ENCODE data around the gene PAPLN.

Gene PAPLN

DNA sequence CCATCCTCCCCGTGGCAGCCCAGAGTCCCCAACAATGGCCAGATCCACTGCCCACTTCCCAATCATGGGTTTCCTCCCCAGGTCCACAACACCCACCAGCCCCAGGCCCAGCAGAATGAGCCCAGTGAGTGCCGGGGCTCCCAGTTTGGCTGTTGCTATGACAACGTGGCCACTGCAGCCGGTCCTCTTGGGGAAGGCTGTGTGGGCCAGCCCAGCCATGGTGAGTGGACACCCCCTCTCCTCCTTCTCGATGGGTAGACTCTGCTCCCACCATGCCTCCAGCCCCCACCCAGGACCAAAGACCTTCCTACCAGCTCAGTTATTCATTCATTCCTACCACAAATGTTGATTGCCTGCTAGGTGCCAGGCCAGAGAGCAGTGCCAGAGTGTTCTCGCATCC is 23.8 kb downstream of the PAPLN start:
- no peak for DNase-seq (ENCODE audit: low read depth in 2 of 2)

DNA sequence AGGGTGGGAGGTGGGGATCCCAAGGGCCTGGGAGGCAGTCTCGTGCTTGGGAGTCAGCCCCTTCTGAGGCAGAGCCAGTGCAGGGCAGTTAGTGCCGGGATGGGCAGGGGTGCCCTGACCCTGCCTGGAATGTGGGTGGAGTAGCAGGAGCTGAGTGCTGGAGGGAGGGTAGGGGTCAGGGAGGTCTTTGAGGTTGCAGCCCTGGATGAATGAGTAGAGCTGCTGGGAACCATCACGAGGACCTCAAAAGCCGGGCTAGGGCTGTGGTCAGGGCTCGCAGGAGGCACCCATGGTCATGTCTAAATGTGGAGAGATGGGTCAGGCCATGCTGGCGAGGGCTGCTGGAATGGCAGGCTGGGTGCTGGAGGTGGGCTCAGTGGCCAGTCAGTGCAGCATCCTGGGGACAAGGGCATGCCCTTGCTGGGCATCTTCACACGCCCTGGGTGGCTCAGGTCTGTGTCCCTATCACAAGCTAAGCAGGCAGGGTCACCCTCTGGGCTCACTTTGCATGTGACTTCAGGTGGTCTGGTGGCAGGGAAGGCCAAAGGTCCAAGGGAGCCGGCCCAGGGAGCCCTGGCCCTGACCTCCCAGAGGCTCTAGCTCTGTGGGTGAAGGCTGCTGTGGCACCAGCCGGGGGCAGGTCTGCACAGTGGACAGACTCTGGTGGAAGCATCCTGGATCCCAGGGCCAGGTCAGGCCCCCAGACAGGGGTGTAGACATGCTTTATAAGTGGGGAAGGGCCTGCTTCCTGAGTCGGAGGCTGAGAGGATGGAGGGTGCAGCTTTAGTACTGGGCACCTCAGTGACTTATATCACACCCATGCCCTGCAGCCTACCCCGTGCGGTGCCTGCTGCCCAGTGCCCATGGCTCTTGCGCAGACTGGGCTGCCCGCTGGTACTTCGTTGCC is 24.5 kb downstream of the PAPLN start:
- DNase-seq (ENCODE audit: low read depth in 2 of 2), result no peak

DNA sequence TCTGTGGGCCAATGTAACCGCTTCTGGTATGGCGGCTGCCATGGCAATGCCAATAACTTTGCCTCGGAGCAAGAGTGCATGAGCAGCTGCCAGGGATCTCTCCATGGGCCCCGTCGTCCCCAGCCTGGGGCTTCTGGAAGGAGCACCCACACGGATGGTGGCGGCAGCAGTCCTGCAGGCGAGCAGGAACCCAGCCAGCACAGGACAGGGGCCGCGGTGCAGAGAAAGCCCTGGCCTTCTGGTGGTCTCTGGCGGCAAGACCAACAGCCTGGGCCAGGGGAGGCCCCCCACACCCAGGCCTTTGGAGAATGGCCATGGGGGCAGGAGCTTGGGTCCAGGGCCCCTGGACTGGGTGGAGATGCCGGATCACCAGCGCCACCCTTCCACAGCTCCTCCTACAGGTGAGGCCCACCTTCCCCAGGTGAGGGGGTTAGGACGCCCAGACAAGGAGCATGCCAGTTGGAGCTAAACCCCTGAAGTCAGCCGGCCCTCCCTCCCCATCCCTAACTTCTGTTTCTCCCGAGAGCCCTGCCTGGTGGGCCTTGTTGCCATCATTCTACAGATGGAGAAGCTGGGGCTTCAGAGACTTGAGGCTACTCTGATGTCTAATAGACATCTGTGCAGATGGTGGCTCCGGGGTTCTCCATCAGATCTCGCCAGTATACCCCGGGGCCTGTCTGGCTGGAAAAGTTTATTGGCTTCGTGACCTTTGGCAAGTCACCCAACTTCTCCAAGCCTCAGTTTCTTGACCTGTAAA is 25.3 kb downstream of the PAPLN start:
- DNase-seq (ENCODE audit: low read depth in 2 of 2), result no peak

DNA sequence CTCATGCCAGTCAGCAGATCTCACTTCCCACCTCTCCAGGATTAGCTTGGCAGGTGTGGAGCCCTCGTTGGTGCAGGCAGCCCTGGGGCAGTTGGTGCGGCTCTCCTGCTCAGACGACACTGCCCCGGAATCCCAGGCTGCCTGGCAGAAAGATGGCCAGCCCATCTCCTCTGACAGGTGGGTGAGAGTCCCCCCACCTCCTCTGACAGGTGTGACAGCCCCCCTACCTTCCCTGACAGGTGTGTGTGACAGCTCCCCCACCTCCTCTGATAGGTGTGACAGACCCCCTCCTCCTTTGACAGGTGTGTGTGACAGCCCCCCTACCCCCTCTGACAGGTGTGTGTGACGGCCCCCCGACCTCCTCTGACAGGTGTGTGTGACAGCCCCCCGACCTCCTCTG is 26.3 kb downstream of the PAPLN start:
- no peak for DNase-seq (ENCODE audit: low read depth in 2 of 2)

DNA sequence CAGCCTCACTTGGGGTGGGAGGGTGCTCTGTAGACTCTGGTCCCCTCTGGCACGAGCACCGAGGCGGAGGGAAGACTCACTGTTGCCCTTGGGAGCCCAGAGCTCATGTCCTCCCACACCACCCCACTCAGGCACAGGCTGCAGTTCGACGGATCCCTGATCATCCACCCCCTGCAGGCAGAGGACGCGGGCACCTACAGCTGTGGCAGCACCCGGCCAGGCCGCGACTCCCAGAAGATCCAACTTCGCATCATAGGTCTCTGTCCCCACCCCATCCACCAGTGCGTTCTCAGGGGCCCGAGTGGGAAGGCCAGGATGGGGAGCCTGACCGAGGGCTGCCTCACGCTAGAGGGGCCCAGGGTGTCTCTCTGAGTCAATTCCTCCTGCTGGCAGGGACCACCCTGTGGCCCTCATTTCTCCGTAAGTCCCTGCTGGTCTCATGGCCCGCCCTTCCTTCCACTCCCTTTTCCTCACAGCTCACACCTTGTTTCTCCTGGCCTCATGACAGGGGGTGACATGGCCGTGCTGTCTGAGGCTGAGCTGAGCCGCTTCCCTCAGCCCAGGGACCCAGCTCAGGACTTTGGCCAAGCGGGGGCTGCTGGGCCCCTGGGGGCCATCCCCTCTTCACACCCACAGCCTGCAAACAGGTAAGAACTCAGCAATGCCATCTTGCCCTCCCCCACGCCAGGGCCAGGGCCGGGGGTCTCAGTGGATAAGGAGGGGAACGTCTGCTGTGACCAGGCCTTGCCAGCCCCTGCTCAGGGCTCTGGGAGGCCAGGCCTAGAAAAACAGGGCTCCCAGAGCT is 27.0 kb downstream of the PAPLN start:
- no peak for DNase-seq (ENCODE audit: low read depth in 2 of 2)

DNA sequence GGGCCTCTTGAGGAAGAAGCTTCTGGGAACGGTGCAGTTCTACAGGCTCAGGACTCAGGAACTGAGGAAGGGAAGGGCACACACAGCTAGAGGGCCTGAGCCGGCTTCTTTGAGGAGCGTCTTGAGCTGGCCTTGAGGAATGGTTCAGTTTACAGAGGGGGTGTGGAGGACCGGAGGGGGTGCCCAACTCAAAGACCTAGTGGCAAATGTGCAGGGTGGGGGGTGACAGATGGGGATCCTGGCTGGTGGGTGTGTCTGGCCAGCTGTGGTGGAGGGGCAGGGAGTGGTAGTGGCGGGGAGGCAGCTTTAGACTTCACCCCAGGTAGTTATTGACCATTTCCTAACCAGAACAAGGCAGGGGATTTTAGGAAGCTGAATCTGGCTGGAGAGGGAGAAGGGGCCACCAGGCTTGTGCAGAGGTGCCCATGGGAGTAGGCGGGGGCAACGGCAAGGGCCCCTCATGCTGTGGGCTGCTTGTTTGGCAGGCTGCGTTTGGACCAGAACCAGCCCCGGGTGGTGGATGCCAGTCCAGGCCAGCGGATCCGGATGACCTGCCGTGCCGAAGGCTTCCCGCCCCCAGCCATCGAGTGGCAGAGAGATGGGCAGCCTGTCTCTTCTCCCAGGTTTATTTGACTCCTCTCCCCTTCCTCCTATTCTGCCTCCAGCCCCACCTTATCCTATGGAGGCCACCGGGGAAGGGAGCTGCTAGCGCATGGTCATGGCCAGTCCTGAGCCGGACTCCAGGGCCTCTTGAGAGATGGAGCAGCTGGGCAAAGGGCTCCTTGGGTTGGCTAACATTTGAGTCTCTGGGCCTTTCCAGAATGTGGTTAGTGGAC is 27.8 kb downstream of the PAPLN start:
- no peak for DNase-seq (ENCODE audit: low read depth in 2 of 2)

DNA sequence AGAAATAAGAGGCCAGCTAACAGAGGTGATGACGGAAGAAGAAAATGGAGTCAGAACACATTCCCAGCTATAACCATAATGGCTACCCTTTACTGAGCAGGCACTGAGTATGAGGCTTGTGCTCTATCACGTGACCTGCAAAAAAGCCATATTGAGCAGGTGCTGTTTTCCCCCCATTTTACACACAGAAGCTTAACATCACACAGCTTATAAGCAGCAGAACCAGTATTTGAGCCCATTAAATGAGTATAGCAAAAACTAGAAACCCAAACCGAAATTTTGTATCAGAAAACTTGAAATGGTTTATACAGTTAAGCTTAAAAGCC is 28.4 kb downstream of the PAPLN start:
- DNase-seq (ENCODE audit: low read depth in 2 of 2), result no peak

DNA sequence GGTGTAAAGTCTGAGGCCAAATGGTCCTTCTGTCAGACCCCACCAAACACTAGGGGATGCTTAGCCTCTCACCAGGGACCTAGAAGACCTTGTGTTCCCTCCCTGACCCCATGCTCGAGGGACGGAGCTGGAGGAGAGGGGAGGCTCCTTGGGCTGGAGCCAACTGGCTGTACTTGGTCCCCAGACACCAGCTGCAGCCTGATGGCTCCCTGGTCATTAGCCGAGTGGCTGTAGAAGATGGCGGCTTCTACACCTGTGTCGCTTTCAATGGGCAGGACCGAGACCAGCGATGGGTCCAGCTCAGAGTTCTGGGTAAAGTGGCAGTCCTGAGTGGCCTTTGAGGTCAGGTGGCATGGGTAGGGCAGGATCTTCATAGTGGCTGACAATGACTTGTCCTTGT is 29.0 kb downstream of the PAPLN start:
- no peak for DNase-seq (ENCODE audit: low read depth in 2 of 2)

DNA sequence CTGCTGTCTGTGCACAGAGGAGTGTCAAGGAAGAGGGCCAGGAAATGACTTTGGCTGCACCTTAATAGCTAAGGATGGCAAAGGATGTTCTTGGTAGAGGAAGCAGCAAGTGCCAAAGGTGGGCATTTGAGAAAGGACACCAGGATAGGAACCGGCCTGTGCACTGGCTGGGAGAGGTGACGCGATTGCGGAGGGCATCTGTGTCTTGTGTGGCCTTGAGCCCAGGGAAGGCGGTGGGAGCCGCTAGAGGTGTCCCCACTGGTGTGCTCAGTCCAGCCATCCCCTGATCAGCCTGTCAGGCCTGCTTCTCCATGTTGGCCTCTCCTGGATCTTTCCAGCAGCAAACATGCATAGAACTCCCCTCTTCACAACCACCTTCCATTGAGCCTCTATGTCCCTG is 30.2 kb downstream of the PAPLN start:
- no peak for DNase-seq (ENCODE audit: low read depth in 2 of 2)

DNA sequence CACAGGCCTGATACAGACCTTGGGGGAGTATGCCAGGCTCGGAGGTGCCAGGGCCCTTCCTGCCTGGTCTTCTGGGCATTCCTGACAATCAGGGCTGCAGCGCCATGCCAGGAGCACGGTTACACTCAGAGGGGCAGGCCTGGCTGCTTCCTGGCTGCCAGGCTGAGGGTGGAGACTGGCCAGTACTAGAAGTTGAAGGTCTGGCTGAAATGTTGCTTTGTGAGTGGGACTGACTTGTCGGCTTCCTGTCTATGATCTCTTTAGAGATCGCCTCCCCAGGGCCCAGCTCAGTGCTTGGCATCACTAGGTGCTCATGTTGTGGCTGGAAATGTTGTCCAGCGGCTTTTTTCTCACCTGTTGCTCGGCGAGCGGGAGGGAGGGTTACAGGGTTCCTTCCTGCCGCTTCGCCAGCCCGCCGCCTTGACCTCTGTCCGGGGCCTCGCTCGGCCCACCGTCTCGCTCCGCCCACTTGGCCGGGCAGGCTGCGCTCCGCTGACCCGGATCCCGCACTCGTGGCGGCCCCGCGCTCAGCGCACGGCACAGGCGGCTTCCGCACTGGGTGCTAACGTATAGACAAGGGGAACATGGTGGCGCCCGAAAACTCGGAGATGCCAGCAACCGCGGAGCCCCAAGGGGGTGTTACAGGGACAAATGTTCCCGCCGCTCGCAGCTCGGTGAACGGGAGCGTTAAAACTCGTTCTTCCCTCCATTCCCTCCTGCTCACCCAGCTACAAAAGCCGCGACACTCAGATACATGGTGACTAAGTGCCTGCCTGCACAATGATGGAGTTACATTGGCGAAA is 32.6 kb downstream of the PAPLN start:
- no peak for DNase-seq (ENCODE audit: low read depth in 2 of 2)

DNA sequence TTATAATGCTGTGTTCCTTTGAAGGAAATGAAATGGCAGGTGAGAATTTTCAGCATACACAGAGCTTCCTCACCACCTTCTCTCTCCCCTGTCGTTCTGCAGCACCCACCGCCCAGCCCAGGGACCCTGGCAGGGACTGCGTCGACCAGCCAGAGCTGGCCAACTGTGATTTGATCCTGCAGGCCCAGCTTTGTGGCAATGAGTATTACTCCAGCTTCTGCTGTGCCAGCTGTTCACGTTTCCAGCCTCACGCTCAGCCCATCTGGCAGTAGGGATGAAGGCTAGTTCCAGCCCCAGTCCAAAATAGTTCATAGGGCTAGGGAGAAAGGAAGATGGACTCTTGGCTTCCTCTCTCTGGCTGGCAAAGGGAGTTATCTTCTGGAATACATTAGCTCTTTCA is 35.1 kb downstream of the PAPLN start:
- DNase-seq (ENCODE audit: low read depth in 2 of 2), result no peak

DNA sequence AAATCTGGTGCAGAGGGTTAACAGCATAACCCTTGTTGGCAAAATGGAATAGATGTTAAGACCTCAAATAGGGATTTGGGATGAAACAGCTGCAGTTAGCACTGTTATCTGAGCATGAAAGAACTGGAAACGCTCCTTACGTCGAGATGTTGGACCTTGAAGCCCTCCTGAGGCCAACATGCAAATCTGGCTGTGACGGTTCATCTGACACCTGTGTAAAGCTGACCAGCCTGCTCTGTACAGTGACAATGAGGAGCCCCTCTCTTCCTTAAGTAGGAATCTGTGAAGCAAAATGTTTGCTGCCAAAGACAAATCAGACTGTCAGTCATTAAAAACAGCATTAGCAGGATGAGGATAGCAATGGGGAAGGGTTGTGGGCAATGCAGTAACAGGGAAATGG is 36.5 kb downstream of the PAPLN start:
- no peak for DNase-seq (ENCODE audit: low read depth in 2 of 2)

DNA sequence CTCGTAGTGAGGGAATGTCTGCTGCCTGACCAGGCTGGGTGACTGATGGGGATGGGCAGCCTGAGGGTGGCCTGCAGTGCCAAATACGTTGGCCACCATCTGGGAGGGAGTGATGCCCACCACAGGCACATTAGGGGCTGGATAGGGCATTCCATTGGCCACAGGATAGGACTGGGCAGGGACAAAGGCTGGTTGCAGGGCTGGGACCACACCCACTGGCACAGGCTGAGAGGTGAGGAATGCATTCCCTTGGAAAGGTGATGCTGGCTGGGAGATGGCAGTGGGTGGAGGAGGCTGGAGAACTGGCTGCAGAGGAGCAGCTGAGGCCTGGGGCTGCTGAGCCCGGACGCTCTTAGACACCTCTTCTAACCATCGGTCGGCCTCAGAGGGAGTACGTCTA is 39.5 kb downstream of the PAPLN start:
- no peak for DNase-seq (ENCODE audit: low read depth in 2 of 2)

DNA sequence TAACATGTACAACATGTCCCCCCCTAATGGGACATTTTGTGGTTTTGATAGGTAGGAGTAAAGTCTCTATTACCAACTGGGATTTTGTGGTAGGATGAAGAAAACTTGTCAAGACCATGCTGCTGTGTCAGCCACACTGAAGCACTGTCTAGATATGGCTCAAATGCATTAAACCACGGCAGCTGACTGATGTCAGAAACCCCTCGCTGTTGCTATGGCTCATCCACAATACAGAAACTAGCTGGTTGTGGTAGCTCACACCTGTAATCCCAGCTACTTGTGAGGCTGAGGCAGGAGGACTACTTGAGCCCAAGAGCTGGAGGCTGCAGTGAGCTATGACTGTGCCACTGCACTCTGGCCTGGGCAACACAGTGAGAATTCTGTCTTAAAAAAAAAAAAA is 40.1 kb downstream of the PAPLN start:
- no peak for DNase-seq (ENCODE audit: low read depth in 2 of 2)

DNA sequence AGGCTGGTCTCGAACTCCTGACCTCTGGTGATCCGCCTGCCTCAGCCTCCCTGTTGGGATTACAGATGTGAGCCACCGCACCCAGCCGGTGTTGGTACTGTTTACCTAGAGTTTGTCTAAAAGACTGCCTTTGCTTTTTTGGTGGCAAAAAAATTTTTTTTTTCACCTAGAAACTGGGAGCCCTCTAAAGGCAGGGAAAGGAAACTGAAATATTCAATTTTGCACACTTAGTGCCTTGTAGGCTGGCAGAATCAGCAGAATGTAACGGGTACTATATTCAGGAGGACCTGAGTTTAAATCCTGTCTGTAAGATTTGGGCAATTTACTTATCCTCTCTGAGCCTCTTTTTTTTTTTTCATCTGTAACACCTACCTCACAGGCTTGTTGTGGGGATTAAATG is 43.6 kb downstream of the PAPLN start:
- DNase-seq (ENCODE audit: low read depth in 2 of 2), result no peak

DNA sequence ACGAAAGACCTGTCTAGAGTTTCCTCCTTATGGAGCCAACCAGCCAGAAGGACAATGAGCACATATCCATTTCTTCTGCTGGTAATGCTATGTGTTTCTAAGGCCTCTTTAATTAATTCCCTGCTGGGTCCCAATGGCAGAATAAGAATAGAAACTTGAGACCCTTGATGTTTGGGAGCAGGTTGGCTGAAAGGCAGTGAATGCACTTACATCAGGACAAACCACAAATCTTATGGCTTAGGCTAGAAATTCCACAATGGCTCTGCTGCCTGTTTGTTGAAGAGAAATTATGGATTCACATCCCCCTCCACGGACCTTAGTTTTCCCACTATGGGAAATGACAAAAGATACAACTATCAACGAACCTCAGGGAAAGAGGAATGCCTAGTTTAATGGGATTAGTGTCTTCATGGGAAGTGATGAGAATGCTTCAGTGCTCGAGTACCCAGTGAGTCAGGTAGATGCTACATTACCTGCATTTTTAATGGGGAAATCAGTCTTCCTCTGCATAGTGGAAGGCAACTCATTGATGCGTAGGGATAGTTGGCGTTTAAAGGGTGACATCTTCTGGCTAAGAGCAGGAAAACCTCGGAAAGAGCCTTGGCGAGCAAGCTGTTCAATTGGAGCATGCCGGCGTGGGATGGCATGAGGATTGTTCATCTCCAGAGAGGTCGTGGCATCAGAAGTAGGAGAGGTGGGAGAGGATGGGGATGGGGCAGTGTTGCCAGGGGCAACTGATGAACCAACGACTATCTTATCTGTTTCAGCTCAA is 46.5 kb downstream of the PAPLN start:
- DNase-seq (ENCODE audit: low read depth in 2 of 2), result no peak

DNA sequence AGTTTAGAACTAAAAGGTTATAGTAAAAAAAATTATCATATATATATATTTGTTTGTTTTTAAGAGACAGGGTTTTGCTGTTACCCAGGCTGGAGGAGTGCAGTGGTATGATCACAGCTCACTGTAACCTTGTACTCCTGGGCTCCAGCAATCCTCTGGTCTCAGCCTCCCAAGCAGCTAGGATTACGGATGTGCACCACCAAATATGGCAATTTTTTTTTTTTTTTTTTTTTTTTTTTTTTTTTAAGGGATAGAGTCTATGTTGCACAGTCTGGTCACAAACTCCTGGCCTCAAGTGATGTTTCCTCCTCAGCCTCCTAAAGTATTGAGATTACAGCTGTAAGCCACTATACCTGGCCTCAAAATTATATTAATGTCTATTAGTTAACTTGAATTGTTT is 48.7 kb downstream of the PAPLN start:
- DNase-seq (ENCODE audit: low read depth in 2 of 2), result no peak

DNA sequence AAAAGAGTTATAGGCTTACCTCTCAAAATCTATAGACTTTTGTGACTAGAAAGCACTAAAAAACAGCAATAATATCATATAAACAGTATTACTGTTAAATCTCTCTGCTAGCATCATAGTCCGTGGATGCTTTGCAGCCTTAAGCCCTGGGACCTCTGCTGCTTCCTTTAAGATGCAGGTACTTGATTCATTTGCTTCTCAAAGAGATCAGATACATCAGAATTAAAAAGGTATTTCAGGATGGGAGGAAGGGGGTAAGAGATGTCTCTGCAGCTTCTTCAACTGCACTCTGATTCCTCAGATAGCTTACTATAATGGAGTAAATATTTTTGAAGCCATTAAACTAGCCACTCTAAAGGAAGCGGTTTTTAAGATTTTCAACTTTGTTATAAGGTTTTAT is 49.3 kb downstream of the PAPLN start:
- DNase-seq (ENCODE audit: low read depth in 2 of 2), result no peak

DNA sequence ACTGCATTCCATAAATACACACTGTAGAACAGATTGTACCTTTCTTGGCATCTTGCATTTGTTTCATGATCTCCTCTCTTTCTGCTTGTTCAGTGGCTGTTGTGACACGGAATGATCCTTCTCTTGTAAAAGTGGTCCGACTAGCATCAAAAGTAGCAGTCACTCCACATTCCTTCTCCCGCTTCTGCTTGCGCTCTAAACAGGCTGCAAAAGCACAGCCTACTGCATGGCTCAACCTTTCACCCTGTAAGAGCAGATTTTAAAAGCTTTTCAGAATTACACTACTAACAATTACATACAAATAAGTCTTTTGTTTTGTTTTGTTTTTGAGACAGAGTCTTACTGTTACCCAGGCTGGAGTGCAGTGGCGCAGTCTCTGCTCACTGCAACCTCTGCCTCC is 49.8 kb downstream of the PAPLN start:
- DNase-seq (ENCODE audit: low read depth in 2 of 2), result no peak

DNA sequence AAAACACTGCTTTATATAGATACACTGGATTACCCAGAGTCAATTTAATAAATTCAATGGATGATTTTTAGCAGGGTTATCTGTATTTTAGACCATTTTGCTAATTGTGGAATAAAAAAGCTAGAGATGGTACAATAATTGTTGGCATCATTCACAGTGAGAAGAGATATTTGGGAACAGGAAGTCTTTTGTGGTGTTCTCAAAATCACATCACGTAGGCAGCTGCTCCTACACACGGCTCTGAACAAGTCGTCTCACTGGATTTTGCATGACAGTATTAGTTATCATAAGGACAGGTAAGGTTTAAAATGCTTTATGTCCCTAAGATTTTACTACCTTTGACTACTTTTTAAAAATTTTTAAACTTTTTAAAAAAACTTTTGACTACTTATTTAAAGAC is 52.0 kb downstream of the PAPLN start:
- no peak for DNase-seq (ENCODE audit: low read depth in 2 of 2)
